HEK293 (cell line): ENCODE data around the gene GYS2.

Experiments
- CTCF ChIA-PET: fragments of 350-600 bp; formaldehyde crosslinking; extraction: SDS; loops from one replicate; lab custom pipeline; 2021; ENCODE audit warnings: antibody characterized with exemption; lab: Yijun Ruan, JAX
- POLR2A ChIA-PET: fragments of 300-600 bp; formaldehyde crosslinking; extraction: SDS; loops from one replicate; lab custom pipeline; 2020; ENCODE audit warnings: antibody characterized with exemption, inconsistent platforms; lab: Yijun Ruan, JAX
- H3K27ac ChIP-seq: fragments of 200-500 bp; sonication (Bioruptor generic); 2 replicates; pipeline ENCODE4 v1.5.1; 2014; ENCODE audit warnings: low read depth, low read length, control low read depth, inconsistent platforms; ENCODE audit errors: extremely low read depth
- H3K36me3 ChIP-seq, 2 experiments: fragments of 200-500 bp in 1 of 2; sonication (Bioruptor generic) in 1 of 2; 1 replicate in 1 of 2; 2 replicates in 1 of 2; pipeline ENCODE4 v1.5.1; 2014 to 2017; ENCODE audit warnings: inconsistent platforms in 2 of 2, low read length in 2 of 2; ENCODE audit not compliant: control insufficient read depth in 2 of 2, insufficient read depth in 1 of 2
- H3K4me1 ChIP-seq: fragments of 200-500 bp; sonication (Bioruptor generic); 2 replicates; pipeline ENCODE4 v1.5.1; 2014; ENCODE audit warnings: mild to moderate bottlenecking, low read length, inconsistent platforms; ENCODE audit not compliant: control insufficient read depth, insufficient read depth
- H3K4me3 ChIP-seq: 2 replicates; pipeline ENCODE4 v1.5.1; 2011; ENCODE audit warnings: low read depth, mild to moderate bottlenecking, control low read depth, low read length, moderate library complexity
- H3K9me3 ChIP-seq: fragments of 200-500 bp; sonication (Bioruptor generic); 2 replicates; pipeline ENCODE4 v1.5.1; 2014; ENCODE audit warnings: low read depth, low read length, inconsistent platforms; ENCODE audit not compliant: control insufficient read depth, insufficient read depth
- GLI4 ChIP-seq: fragments of 450-650 bp; formaldehyde crosslinking; IDR thresholded peaks from 2 replicates; pipeline ENCODE4 v1.5.1; 2016; ENCODE audit warnings: missing biosample characterization, missing genetic modification characterization
- GLIS2 ChIP-seq: fragments of 450-650 bp; formaldehyde crosslinking; IDR thresholded peaks from 2 replicates; pipeline ENCODE4 v1.5.1; 2016; ENCODE audit warnings: missing biosample characterization, missing genetic modification characterization
- HOXC10 ChIP-seq: sonication (generic); formaldehyde crosslinking; IDR thresholded peaks from 2 replicates; pipeline ENCODE4 v1.8.1; 2023; ENCODE audit warnings: mild to moderate bottlenecking, missing genetic modification reagents
- IKZF3 ChIP-seq: fragments of 450-650 bp; IDR thresholded peaks from 2 replicates; pipeline ENCODE4 v1.5.0; 2018; ENCODE audit warnings: missing biosample characterization, mild to moderate bottlenecking, missing genetic modification characterization, moderate library complexity
- KLF1 ChIP-seq: fragments of 450-650 bp; formaldehyde crosslinking; IDR thresholded peaks from 2 replicates; pipeline ENCODE4 v1.5.1; 2016; ENCODE audit warnings: missing biosample characterization, missing genetic modification characterization
- MZF1 ChIP-seq: fragments of 450-650 bp; formaldehyde crosslinking; IDR thresholded peaks from 2 replicates; pipeline ENCODE4 v1.5.1; 2017; ENCODE audit warnings: missing biosample characterization, missing genetic modification characterization, borderline replicate concordance
- SP2 ChIP-seq: fragments of 450-650 bp; formaldehyde crosslinking; IDR thresholded peaks from 2 replicates; pipeline ENCODE4 v1.5.1; 2016; ENCODE audit warnings: missing biosample characterization, missing genetic modification characterization
- TRIM28 ChIP-seq: IDR thresholded peaks from 2 replicates; pipeline ENCODE4 v1.6.1; 2011; ENCODE audit warnings: low read length, control low read depth, borderline replicate concordance
- ZNF2 ChIP-seq: fragments of 450-650 bp; formaldehyde crosslinking; IDR thresholded peaks from 2 replicates; pipeline ENCODE4 v1.5.1; 2016; ENCODE audit warnings: missing biosample characterization, missing genetic modification characterization
- ZNF223 ChIP-seq: fragments of 450-650 bp; formaldehyde crosslinking; IDR thresholded peaks from 2 replicates; pipeline ENCODE4 v1.5.1; 2016; ENCODE audit warnings: missing biosample characterization, missing genetic modification characterization
- ZNF24 ChIP-seq: fragments of 450-650 bp; formaldehyde crosslinking; IDR thresholded peaks from 2 replicates; pipeline ENCODE4 v1.5.1; 2016; ENCODE audit warnings: missing biosample characterization, missing genetic modification characterization
- ZNF248 ChIP-seq: fragments of 450-650 bp; formaldehyde crosslinking; IDR thresholded peaks from 2 replicates; pipeline ENCODE4 v1.5.1; 2017; ENCODE audit warnings: missing biosample characterization, missing genetic modification characterization
- ZNF423 ChIP-seq: fragments of 450-650 bp; formaldehyde crosslinking; IDR thresholded peaks from 2 replicates; pipeline ENCODE4 v1.5.1; 2016; ENCODE audit warnings: missing biosample characterization, missing genetic modification characterization
- ZNF514 ChIP-seq: fragments of 450-650 bp; formaldehyde crosslinking; IDR thresholded peaks from 2 replicates; pipeline ENCODE4 v1.5.1; 2016; ENCODE audit warnings: missing biosample characterization, missing genetic modification characterization
- ZNF555 ChIP-seq: fragments of 450-650 bp; formaldehyde crosslinking; conservative IDR thresholded peaks from 2 replicates; pipeline ENCODE4 v1.5.1; 2017; ENCODE audit warnings: missing biosample characterization, mild to moderate bottlenecking, missing genetic modification characterization, inconsistent platforms
- ZNF585B ChIP-seq: fragments of 450-650 bp; formaldehyde crosslinking; IDR thresholded peaks from 2 replicates; pipeline ENCODE4 v1.5.1; 2016; ENCODE audit warnings: missing biosample characterization, missing genetic modification characterization
- ZNF792 ChIP-seq: fragments of 450-650 bp; formaldehyde crosslinking; IDR thresholded peaks from 2 replicates; pipeline ENCODE4 v1.5.1; 2016; ENCODE audit warnings: missing biosample characterization, missing genetic modification characterization
- ZSCAN4 ChIP-seq: fragments of 450-650 bp; formaldehyde crosslinking; IDR thresholded peaks from 2 replicates; pipeline ENCODE4 v1.5.1; 2017; ENCODE audit warnings: missing biosample characterization, missing genetic modification characterization
- TF ChIP-seq, protein P1 (sequence below): fragments of 450-650 bp; formaldehyde crosslinking; IDR thresholded peaks from 2 replicates; pipeline ENCODE4 v1.5.1; 2016; ENCODE audit warnings: missing biosample characterization, missing genetic modification characterization
- TF ChIP-seq, protein P2 (sequence below): fragments of 450-650 bp; formaldehyde crosslinking; IDR thresholded peaks from 2 replicates; pipeline ENCODE4 v1.5.1; 2016; ENCODE audit warnings: missing biosample characterization, missing genetic modification characterization
- TF ChIP-seq, protein P3 (sequence below): fragments of 450-650 bp; formaldehyde crosslinking; IDR thresholded peaks from 2 replicates; pipeline ENCODE4 v1.5.1; 2016; ENCODE audit warnings: missing biosample characterization, missing genetic modification characterization

The GYS2 gene

DNA sequence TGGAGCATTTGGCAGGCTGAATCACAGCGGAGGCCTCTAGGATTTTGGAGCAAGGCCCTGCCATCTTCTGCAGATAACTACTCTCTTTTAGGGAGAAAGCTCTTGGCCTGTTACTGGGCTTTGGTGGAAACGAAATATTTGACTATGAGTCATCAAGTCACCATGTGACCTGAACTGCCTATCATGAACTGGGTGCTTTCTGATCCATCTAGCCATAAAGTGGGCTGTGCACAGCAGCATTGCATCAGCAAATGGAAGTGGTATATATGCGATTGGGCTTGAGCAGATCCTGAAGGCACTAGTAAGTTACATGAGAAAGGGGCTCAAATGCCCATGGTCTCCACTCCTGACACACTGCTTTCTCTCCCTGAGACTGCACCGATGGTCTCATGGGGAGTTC, 21.1 kb downstream of the GYS2 start:
- H3K36me3 ChIP-seq: no peaks in the 10 kb centered on the region
- POLR2A ChIA-PET: no interaction called here

DNA sequence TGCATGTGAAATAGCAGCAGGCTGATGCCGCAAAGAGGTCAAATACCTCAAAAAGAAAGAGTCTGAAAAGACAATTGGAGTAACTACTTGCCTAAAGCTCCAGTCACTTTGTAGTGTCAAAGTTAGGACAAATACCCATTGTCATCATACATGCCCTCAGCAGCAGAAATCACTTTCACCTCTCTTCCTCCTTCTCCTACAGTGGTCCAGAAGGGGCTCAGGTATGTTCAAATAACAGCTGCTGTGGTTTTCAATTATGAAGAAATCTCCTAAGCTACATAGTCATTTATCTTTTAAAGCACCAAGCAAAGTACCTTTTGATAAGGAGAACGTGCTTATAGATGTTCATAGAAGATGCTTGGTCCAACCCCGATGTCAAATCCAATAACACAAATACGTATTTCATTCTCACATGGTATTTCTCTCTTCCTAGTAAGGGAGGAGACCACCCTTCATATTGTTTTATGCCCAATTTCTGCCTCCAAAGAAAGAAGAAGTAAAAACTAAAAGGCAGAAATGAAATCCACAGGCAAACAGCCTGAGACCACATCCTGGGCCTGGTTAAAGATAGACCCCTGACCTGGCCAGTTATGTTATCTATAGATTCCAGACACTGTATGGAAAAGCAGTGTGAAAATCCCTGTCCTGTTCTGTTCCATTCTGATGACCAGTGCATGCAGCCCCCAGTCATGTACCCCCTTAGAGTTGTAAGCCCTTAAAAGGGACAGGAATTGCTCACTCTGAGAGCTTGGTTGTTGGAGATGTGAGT, 23.7 kb downstream of the GYS2 start:
- H3K9me3 ChIP-seq: no peaks in the 10 kb centered on the region
- no peak overlapping the region for H3K4me3 ChIP-seq
- no peak for TF ChIP-seq ZNF248
- TF ChIP-seq, protein P1, sequence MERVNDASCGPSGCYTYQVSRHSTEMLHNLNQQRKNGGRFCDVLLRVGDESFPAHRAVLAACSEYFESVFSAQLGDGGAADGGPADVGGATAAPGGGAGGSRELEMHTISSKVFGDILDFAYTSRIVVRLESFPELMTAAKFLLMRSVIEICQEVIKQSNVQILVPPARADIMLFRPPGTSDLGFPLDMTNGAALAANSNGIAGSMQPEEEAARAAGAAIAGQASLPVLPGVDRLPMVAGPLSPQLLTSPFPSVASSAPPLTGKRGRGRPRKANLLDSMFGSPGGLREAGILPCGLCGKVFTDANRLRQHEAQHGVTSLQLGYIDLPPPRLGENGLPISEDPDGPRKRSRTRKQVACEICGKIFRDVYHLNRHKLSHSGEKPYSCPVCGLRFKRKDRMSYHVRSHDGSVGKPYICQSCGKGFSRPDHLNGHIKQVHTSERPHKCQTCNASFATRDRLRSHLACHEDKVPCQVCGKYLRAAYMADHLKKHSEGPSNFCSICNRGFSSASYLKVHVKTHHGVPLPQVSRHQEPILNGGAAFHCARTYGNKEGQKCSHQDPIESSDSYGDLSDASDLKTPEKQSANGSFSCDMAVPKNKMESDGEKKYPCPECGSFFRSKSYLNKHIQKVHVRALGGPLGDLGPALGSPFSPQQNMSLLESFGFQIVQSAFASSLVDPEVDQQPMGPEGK (tag by site-specific recombination): no peak
- TF ChIP-seq KLF1 (tag by site-specific recombination): no peak
- TF ChIP-seq, protein P2, sequence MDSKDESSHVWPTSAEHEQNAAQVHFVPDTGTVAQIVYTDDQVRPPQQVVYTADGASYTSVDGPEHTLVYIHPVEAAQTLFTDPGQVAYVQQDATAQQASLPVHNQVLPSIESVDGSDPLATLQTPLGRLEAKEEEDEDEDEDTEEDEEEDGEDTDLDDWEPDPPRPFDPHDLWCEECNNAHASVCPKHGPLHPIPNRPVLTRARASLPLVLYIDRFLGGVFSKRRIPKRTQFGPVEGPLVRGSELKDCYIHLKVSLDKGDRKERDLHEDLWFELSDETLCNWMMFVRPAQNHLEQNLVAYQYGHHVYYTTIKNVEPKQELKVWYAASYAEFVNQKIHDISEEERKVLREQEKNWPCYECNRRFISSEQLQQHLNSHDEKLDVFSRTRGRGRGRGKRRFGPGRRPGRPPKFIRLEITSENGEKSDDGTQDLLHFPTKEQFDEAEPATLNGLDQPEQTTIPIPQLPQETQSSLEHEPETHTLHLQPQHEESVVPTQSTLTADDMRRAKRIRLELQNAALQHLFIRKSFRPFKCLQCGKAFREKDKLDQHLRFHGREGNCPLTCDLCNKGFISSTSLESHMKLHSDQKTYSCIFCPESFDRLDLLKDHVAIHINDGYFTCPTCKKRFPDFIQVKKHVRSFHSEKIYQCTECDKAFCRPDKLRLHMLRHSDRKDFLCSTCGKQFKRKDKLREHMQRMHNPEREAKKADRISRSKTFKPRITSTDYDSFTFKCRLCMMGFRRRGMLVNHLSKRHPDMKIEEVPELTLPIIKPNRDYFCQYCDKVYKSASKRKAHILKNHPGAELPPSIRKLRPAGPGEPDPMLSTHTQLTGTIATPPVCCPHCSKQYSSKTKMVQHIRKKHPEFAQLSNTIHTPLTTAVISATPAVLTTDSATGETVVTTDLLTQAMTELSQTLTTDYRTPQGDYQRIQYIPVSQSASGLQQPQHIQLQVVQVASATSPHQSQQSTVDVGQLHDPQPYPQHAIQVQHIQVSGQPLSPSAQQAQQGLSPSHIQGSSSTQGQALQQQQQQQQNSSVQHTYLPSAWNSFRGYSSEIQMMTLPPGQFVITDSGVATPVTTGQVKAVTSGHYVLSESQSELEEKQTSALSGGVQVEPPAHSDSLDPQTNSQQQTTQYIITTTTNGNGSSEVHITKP (tag by site-specific recombination): no peak
- ChIA-PET CTCF (interaction anchor here (1.2 kb wide), 1 partner anchor 12 kb away, joined by 3 read pairs; no protein-coding TSS in a partner anchor), POLR2A (no interaction called here)
- H3K36me3 ChIP-seq: no peaks in the 10 kb centered on the region
- no peaks in the 10 kb centered on the region for H3K4me1 ChIP-seq
- no peak overlapping the region for H3K27ac ChIP-seq

More for the DNA sequence above, 21.1 kb downstream of the GYS2 start:
- no peaks in the 10 kb centered on the region for H3K4me1 ChIP-seq
- H3K4me3 ChIP-seq: no peak overlapping the region
- no peaks in the 10 kb centered on the region for H3K9me3 ChIP-seq
- CTCF ChIA-PET: no interaction called here
- no peak overlapping the region for H3K27ac ChIP-seq
- no peak for TF ChIP-seq SP2 (tag by site-specific recombination)
- TF ChIP-seq ZNF248: no peak
- no peak for TF ChIP-seq ZNF2
- no peak for TF ChIP-seq TRIM28
- no peak for TF ChIP-seq GLI4
- TF ChIP-seq, protein P3, sequence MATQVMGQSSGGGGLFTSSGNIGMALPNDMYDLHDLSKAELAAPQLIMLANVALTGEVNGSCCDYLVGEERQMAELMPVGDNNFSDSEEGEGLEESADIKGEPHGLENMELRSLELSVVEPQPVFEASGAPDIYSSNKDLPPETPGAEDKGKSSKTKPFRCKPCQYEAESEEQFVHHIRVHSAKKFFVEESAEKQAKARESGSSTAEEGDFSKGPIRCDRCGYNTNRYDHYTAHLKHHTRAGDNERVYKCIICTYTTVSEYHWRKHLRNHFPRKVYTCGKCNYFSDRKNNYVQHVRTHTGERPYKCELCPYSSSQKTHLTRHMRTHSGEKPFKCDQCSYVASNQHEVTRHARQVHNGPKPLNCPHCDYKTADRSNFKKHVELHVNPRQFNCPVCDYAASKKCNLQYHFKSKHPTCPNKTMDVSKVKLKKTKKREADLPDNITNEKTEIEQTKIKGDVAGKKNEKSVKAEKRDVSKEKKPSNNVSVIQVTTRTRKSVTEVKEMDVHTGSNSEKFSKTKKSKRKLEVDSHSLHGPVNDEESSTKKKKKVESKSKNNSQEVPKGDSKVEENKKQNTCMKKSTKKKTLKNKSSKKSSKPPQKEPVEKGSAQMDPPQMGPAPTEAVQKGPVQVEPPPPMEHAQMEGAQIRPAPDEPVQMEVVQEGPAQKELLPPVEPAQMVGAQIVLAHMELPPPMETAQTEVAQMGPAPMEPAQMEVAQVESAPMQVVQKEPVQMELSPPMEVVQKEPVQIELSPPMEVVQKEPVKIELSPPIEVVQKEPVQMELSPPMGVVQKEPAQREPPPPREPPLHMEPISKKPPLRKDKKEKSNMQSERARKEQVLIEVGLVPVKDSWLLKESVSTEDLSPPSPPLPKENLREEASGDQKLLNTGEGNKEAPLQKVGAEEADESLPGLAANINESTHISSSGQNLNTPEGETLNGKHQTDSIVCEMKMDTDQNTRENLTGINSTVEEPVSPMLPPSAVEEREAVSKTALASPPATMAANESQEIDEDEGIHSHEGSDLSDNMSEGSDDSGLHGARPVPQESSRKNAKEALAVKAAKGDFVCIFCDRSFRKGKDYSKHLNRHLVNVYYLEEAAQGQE (tag by site-specific recombination): no peak
- no peak for TF ChIP-seq IKZF3 (tag by site-specific recombination)
- no peak for TF ChIP-seq ZNF555
- no peak for TF ChIP-seq HOXC10 (CRISPR knock-in tag)
- TF ChIP-seq MZF1: no peak
- no peak for TF ChIP-seq KLF1 (tag by site-specific recombination)
- no peak for TF ChIP-seq ZNF223 (tag by site-specific recombination)
- no peak for TF ChIP-seq ZNF792 (tag by site-specific recombination)
- no peak for TF ChIP-seq ZSCAN4 (tag by site-specific recombination)
- TF ChIP-seq ZNF24 (tag by site-specific recombination): no peak
- no peak for TF ChIP-seq GLIS2 (tag by site-specific recombination)
- TF ChIP-seq ZNF514 (tag by site-specific recombination): no peak
- no peak for TF ChIP-seq ZNF585B
- no peak for TF ChIP-seq ZNF423
